Measurements from ENCODE around the gene KY. TPM values are rescaled to one million over a fixed set of nuclear protein-coding genes. Genes with fewer than 3 reads are reported as not detected.

KY gene
- total RNA-seq, 2 experiments from 2014 or later = not detected

DNA sequence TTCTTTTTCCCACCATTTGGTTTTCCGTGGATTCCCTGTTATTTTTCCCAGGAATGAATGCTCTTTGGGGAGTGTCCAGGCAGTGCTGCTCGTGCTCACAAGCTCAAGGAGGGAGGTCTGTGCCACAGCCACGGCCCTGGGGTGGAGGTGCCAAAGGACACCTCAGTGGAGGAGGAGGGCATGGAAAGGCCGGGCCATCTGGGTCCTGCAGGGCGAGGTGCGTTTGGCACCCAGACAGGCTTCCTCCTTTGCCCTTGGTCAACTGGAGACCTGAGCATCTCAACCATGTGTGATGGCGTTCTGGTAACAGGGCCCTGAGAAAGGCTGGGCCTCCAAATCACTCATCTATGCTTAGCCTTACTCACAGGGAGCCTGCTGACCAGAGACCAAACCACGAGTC is 25.4 kb downstream of the KY start:
- no peak overlapping the region for H3K4me3 ChIP-seq (ENCODE audit: low read length)
- H3K27ac Mint-ChIP-seq = no peak overlapping the region
- no peaks in the 10 kb centered on the region for H3K36me3 Mint-ChIP-seq (ENCODE audit: low read depth)
- H3K9me3 ChIP-seq (ENCODE audit: control insufficient read depth in 1 of 2, insufficient read depth in 1 of 2, low read length in 2 of 2) = peaks cover 3 to 8% of the 10 kb centered on the region in 2 experiments
- TF ChIP-seq, protein P1, sequence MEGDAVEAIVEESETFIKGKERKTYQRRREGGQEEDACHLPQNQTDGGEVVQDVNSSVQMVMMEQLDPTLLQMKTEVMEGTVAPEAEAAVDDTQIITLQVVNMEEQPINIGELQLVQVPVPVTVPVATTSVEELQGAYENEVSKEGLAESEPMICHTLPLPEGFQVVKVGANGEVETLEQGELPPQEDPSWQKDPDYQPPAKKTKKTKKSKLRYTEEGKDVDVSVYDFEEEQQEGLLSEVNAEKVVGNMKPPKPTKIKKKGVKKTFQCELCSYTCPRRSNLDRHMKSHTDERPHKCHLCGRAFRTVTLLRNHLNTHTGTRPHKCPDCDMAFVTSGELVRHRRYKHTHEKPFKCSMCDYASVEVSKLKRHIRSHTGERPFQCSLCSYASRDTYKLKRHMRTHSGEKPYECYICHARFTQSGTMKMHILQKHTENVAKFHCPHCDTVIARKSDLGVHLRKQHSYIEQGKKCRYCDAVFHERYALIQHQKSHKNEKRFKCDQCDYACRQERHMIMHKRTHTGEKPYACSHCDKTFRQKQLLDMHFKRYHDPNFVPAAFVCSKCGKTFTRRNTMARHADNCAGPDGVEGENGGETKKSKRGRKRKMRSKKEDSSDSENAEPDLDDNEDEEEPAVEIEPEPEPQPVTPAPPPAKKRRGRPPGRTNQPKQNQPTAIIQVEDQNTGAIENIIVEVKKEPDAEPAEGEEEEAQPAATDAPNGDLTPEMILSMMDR (IDR thresholded peaks at IDR 0.05) = no peak
- H3K27me3 Mint-ChIP-seq = peaks cover 9% of the 10 kb centered on the region
- ATAC-seq (ENCODE audit: poor library complexity) (no peak), DNase-seq (peak in 1 of 14 experiments; percentile 4)
- peaks cover under 1% of the 10 kb centered on the region for H3K9me3 Mint-ChIP-seq
- no peak overlapping the region for H3K4me3 Mint-ChIP-seq
- no peaks in the 10 kb centered on the region for H3K27me3 ChIP-seq (ENCODE audit: control insufficient read depth in 1 of 2, insufficient read depth in 2 of 2, low read length in 2 of 2)
- CTCF ChIA-PET = no interaction called here
- no peaks in the 10 kb centered on the region for H3K4me1 ChIP-seq (ENCODE audit: insufficient read depth, low read length)
- POLR2A ChIA-PET = no interaction called here
- H3K36me3 ChIP-seq (ENCODE audit: insufficient read depth, low read length) = no peaks in the 10 kb centered on the region
- H3K27ac ChIP-seq (ENCODE audit: low read depth in 1 of 2, low read length in 2 of 2) = no peak overlapping the region
- intact Hi-C loops (cut with DNase I, micrococcal nuclease) = no loop called here
- H3K4me1 Mint-ChIP-seq (ENCODE audit: low read depth) = no peaks in the 10 kb centered on the region

DNA sequence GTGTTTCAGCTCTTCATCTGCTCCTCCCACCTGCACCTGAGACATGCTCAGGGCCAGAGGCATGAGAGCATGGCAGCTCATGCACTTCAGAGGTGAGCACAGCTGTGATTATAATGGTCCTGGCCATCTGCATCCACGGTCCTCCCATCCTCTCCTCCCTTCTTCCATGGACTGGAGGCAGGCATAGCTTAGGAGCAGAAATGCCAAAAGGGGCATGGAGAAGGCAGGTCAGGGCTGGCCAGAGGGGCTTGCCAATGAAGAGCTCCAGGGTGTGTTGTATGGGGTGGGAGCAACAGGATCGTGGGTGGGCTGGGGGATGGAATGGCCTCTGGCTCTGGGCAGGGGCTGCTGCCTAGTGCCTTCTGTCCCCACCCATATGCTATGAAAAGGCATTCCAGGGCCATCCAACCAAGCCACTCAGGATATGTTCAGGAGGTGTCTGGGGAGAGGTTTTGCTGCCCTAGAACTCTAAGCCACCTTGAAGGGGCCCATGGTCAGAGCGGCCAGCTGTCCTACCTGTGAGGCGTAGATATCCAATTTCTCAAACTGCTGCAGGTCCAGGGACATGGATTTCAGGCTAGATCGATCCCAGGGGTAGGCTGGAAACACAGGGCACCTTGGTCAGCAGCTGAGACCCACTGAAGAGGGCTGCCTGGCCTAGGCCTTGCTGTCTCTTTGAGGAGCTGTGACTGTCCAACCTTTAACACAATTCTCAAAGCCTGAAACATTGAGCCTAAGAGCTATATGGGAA is 26.1 kb downstream of the KY start:
- no peaks in the 10 kb centered on the region for H3K36me3 Mint-ChIP-seq (ENCODE audit: low read depth)
- peaks cover 9% of the 10 kb centered on the region for H3K27me3 Mint-ChIP-seq
- CTCF ChIA-PET = no interaction called here
- ATAC-seq (ENCODE audit: poor library complexity) (no peak), DNase-seq (peak in 1 of 14 experiments; percentile 16)
- no peak overlapping the region for H3K4me3 ChIP-seq (ENCODE audit: low read length)
- no peak overlapping the region for H3K27ac Mint-ChIP-seq
- TF ChIP-seq, protein P1 (IDR thresholded peaks at IDR 0.05) = no peak
- H3K27me3 ChIP-seq (ENCODE audit: control insufficient read depth in 1 of 2, insufficient read depth in 2 of 2, low read length in 2 of 2) = no peaks in the 10 kb centered on the region
- H3K27ac ChIP-seq (ENCODE audit: low read depth in 1 of 2, low read length in 2 of 2) = no peak overlapping the region
- intact Hi-C loops (cut with DNase I, micrococcal nuclease) = no loop called here
- H3K9me3 ChIP-seq (ENCODE audit: control insufficient read depth in 1 of 2, insufficient read depth in 1 of 2, low read length in 2 of 2) = peaks cover 0 to 3% of the 10 kb centered on the region in 2 experiments
- no peaks in the 10 kb centered on the region for H3K4me1 ChIP-seq (ENCODE audit: insufficient read depth, low read length)
- H3K9me3 Mint-ChIP-seq = no peaks in the 10 kb centered on the region
- POLR2A ChIA-PET = no interaction called here
- no peaks in the 10 kb centered on the region for H3K4me1 Mint-ChIP-seq (ENCODE audit: low read depth)
- no peak overlapping the region for H3K4me3 Mint-ChIP-seq
- no peaks in the 10 kb centered on the region for H3K36me3 ChIP-seq (ENCODE audit: insufficient read depth, low read length)

DNA sequence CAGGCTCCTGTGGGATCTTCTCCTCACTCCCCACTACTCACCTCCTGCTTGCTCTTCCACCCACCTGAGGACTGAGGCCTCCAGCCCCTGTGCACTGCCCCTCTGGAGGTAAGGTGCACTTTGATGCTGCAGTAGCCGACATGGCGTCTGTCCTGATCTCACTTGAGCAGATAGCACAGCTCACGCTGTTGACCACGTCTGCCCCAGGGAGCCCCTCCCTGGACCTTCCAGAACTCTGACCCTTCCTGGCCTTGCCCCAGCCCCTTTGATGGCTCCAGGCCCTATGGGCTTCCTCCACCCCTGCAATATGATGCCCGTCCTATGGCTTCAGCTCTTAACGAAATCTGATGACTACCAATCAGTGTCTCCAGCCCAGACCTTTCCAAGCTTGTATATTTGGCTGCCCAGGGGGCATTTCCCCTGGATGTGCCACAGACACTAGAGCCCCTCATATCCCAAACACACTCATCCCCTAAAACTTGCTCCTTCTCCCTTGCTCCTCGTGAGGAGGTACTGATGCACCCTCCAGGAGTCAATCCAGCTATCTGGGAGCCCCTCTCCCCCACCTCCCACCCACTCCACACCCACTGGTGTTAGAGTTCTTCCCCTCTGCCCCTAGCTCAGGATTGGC is 27.1 kb downstream of the KY start:
- Mint-ChIP-seq H3K27me3 (peaks cover 9% of the 10 kb centered on the region), H3K9me3 (no peaks in the 10 kb centered on the region), H3K4me1 (ENCODE audit: low read depth) (no peaks in the 10 kb centered on the region), H3K36me3 (ENCODE audit: low read depth) (no peaks in the 10 kb centered on the region), H3K4me3 (no peak overlapping the region), H3K27ac (no peak overlapping the region)
- Histone ChIP-seq H3K27me3 (ENCODE audit: control insufficient read depth in 1 of 2, insufficient read depth in 2 of 2, low read length in 2 of 2) (no peaks in the 10 kb centered on the region), H3K9me3 (ENCODE audit: control insufficient read depth in 1 of 2, insufficient read depth in 1 of 2, low read length in 2 of 2) (no peaks in the 10 kb centered on the region), H3K27ac (ENCODE audit: low read depth in 1 of 2, low read length in 2 of 2) (no peak overlapping the region), H3K4me1 (ENCODE audit: insufficient read depth, low read length) (no peaks in the 10 kb centered on the region), H3K4me3 (ENCODE audit: low read length) (no peak overlapping the region), H3K36me3 (ENCODE audit: insufficient read depth, low read length) (no peaks in the 10 kb centered on the region)
- DNase-seq (peak in 1 of 14 experiments; percentile 20), ATAC-seq (ENCODE audit: poor library complexity) (no peak)
- POLR2A ChIA-PET = no interaction called here
- TF ChIP-seq, protein P1 (IDR thresholded peaks at IDR 0.05) = no peak
- CTCF ChIA-PET = no interaction called here
- intact Hi-C loops (cut with DNase I, micrococcal nuclease) = no loop called here

All from CD4-positive, alpha-beta T cell (primary cell).